GM12878 (cell line): ENCODE data around the gene SMOC1. TPM values are rescaled to one million over a fixed set of nuclear protein-coding genes. Genes with fewer than 3 reads are reported as not detected.

Experiments used
- ATAC-seq: fragments of 200-7000 bp; cut with Tn5 transposase; 3 replicates; pipeline ENCODE4 v1.9.1; 2020; ENCODE audit warnings: mild to moderate bottlenecking, moderate library complexity
- BruUV-seq: library from RNA; stranded (reverse); fragments of 400-500 nt; replicated peaks from 2 replicates; lab custom pipeline; 2021; lab: Mats Ljungman, UMichigan
- CTCF ChIA-PET: fragments of 300-600 bp; sonication (Branson Sonifier 250); formaldehyde crosslinking; extraction: SDS; loops from one replicate; lab custom pipeline; 2021; ENCODE audit warnings: inconsistent platforms; lab: Yijun Ruan, JAX
- POLR2A ChIA-PET: fragments of 350-600 bp; formaldehyde crosslinking; extraction: SDS; loops from one replicate; lab custom pipeline; 2021; ENCODE audit warnings: inconsistent platforms; lab: Charles Lee
- RAD21 ChIA-PET: fragments of 300-600 bp; sonication (Branson Sonifier 250); formaldehyde crosslinking; loops from one replicate; lab custom pipeline; 2023; ENCODE audit warnings: antibody characterized with exemption; ENCODE audit not compliant: unreplicated experiment; lab: Charles Lee
- SMC1A ChIA-PET: fragments of 300-600 bp; sonication (Branson Sonifier 250); formaldehyde crosslinking; loops from one replicate; lab custom pipeline; 2023; ENCODE audit not compliant: unreplicated experiment, uncharacterized antibody; lab: Charles Lee
- DNase-seq: peaks from one replicate; pipeline ENCODE4 v3.0.0-alpha.2; 2011; ENCODE audit warnings: low read depth, low spot score
- FAIRE-seq: peaks from 3 replicates; lab custom pipeline; 2011; peaks lifted over from hg19 to GRCh38; lab: Jason Lieb, UNC
- H2AFZ ChIP-seq: 2 replicates; pipeline ENCODE4 v1.6.0; 2011; ENCODE audit warnings: low read depth, low read length, control low read depth; ENCODE audit not compliant: control insufficient read depth
- H3K27ac ChIP-seq: 2 replicates; pipeline ENCODE4 v1.5.1; 2011; ENCODE audit warnings: control low read depth; ENCODE audit not compliant: control insufficient read depth, insufficient read depth
- H3K27me3 ChIP-seq, 2 experiments: replicated peaks in 1 of 2; 2 replicates each; pipeline versions ENCODE4 v1.6.0 to v1.6.1; 2011; ENCODE audit warnings: low read length in 1 of 2; ENCODE audit not compliant: control insufficient read depth in 2 of 2, insufficient read depth in 2 of 2
- H3K36me3 ChIP-seq, 2 experiments: 2 replicates each; pipeline ENCODE4 v1.5.1; 2011; ENCODE audit warnings: low read length in 1 of 2; ENCODE audit not compliant: control insufficient read depth in 2 of 2, insufficient read depth in 2 of 2
- H3K4me1 ChIP-seq: 2 replicates; pipeline ENCODE4 v1.6.1; 2011; ENCODE audit warnings: mild to moderate bottlenecking, low read length, moderate library complexity, mixed read lengths; ENCODE audit not compliant: control insufficient read depth, insufficient read depth
- H3K4me2 ChIP-seq: 2 replicates; pipeline ENCODE4 v1.6.0; 2011; ENCODE audit warnings: control low read depth; ENCODE audit not compliant: control insufficient read depth, insufficient read depth
- H3K4me3 ChIP-seq: fragments of 200-600 bp; sonication (generic); 2 replicates; pipeline ENCODE4 v1.5.1; 2016
- H3K79me2 ChIP-seq: 2 replicates; pipeline ENCODE4 v1.6.0; 2011; ENCODE audit warnings: low read length; ENCODE audit not compliant: control insufficient read depth, insufficient read depth
- H3K9ac ChIP-seq: 2 replicates; pipeline ENCODE4 v1.8.0; 2011; ENCODE audit warnings: low read length, control low read depth, mixed read lengths; ENCODE audit not compliant: control insufficient read depth, insufficient read depth
- H3K9me3 ChIP-seq: replicated peaks from 3 replicates; pipeline ENCODE4 v1.5.1; 2011; ENCODE audit warnings: mild to moderate bottlenecking, low read length; ENCODE audit not compliant: control insufficient read depth, insufficient read depth
- H4K20me1 ChIP-seq: 2 replicates; pipeline ENCODE4 v1.6.0; 2011; ENCODE audit not compliant: control insufficient read depth, insufficient read depth
- ASH2L ChIP-seq: fragments of 300-600, 200-600 bp; sonication (generic); IDR thresholded peaks from 2 replicates; pipeline ENCODE4 v1.6.1; 2017; ENCODE audit warnings: low read depth, mild to moderate bottlenecking, borderline replicate concordance
- BACH1 ChIP-seq: fragments of 450-650 bp; IDR thresholded peaks from 2 replicates; pipeline ENCODE4 v1.6.1; 2017; ENCODE audit warnings: mild to moderate bottlenecking, borderline replicate concordance
- CHD1 ChIP-seq: IDR thresholded peaks from 2 replicates; pipeline ENCODE4 v1.6.1; 2012; ENCODE audit warnings: low read depth, low read length, improper control_type of control experiment
- CHD4 ChIP-seq: fragments of 200-600 bp; sonication (generic); IDR thresholded peaks from 2 replicates; pipeline ENCODE4 v1.6.1; 2016; ENCODE audit warnings: mild to moderate bottlenecking
- CREB1 ChIP-seq: IDR thresholded peaks from 2 replicates; pipeline ENCODE4 v1.6.1; 2012; ENCODE audit warnings: low read depth, mild to moderate bottlenecking, inconsistent platforms
- CREM ChIP-seq: IDR thresholded peaks from 2 replicates; pipeline ENCODE4 v1.6.1; 2014; ENCODE audit warnings: antibody characterized with exemption, low read depth
- ETV6 ChIP-seq, 2 experiments: fragments of 450-650 bp in 1 of 2; IDR thresholded peaks in 1 of 2; conservative IDR thresholded peaks in 1 of 2; 2 replicates each; pipeline ENCODE4 v1.6.1; 2014; ENCODE audit warnings: antibody characterized with exemption in 1 of 2, borderline replicate concordance in 1 of 2, low read depth in 1 of 2, mild to moderate bottlenecking in 1 of 2, moderate library complexity in 1 of 2
- HDAC6 ChIP-seq: fragments of 200-600 bp; sonication (generic); IDR thresholded peaks from one replicate; pipeline ENCODE4 v1.8.0; 2017; ENCODE audit warnings: antibody characterized with exemption; ENCODE audit not compliant: unreplicated experiment
- KAT2A ChIP-seq: conservative IDR thresholded peaks from 2 replicates; pipeline ENCODE4 v1.6.1; 2011; ENCODE audit warnings: low read depth, low read length; ENCODE audit not compliant: control insufficient read depth
- NR2C1 ChIP-seq: fragments of 450-650 bp; IDR thresholded peaks from 2 replicates; pipeline ENCODE4 v1.6.1; 2017; ENCODE audit warnings: antibody characterized with exemption, mild to moderate bottlenecking, moderate library complexity
- POU2F2 ChIP-seq: IDR thresholded peaks from 3 replicates; pipeline ENCODE4 v1.6.1; 2011; ENCODE audit warnings: low read depth, mild to moderate bottlenecking, low read length, borderline replicate concordance
- RCOR1 ChIP-seq: conservative IDR thresholded peaks from 2 replicates; pipeline ENCODE4 v1.6.1; 2012; ENCODE audit warnings: low read depth, low read length, improper control_type of control experiment
- SMC3 ChIP-seq: IDR thresholded peaks from 2 replicates; pipeline ENCODE4 v1.6.1; 2011; ENCODE audit warnings: low read length, improper control_type of control experiment, borderline replicate concordance
- STAT1 ChIP-seq: fragments of 450-650 bp; conservative IDR thresholded peaks from 2 replicates; pipeline ENCODE4 v1.6.1; 2014; ENCODE audit warnings: antibody characterized with exemption, mild to moderate bottlenecking
- YY1 ChIP-seq: IDR thresholded peaks from 2 replicates; pipeline ENCODE4 v1.6.1; 2011; ENCODE audit warnings: low read depth, mild to moderate bottlenecking, low read length
- WGBS: methylation state at CpG from one replicate; pipeline ENCODE4 v1.1.6; 2016; ENCODE audit warnings: low lambda C conversion rate; ENCODE audit not compliant: insufficient replicate concordance, insufficient coverage; ENCODE audit errors: missing lambda C conversion rate; 5-methylcytosine and 5-hydroxymethylcytosine counted together
- in situ Hi-C: fragments of 300-500 bp; cut with MboI; formaldehyde crosslinking; loops from 9 replicates; pipeline ENCODE4 v1.14.3; 2018; ENCODE audit warnings: mixed read lengths
- intact Hi-C: fragments of 100-400 bp; cut with micrococcal nuclease; formaldehyde crosslinking; loops from one replicate; pipeline ENCODE4 v1.14.2; 2022; ENCODE audit not compliant: unreplicated experiment
- polyA plus RNA-seq, 11 experiments: library from polyadenylated mRNA; depleted of rRNA in 4 of 11; unstranded in 6 of 11; stranded (reverse) in 5 of 11; fragments of >200 nt; fragmentation: Nextera tagmentation in 4 of 11; fragmentation: Illumina TruSeq in 1 of 11; extraction: Ambion mirVana in 4 of 11; extraction: Trizol in 1 of 11; gene quantifications; 1 replicate in 1 of 11; 2 replicates in 10 of 11; pipeline versions ENCODE4 v1.2.1 to v1.2.3, GENCODE V29; 2011 to 2016; ENCODE audit warnings: inconsistent platforms in 2 of 11, missing spikeins in 2 of 11, low read depth in 1 of 11
- total RNA-seq, 4 experiments: library from RNA; depleted of rRNA in 3 of 4; stranded (reverse); fragments of >200 nt in 3 of 4; fragmentation: Illumina TruSeq in 1 of 4; extraction: Trizol in 1 of 4; gene quantifications; 2 replicates each; pipeline versions ENCODE4 v1.2.1 to v1.2.3, GENCODE V29; 2013 to 2021
- TF ChIP-seq, protein P1 (sequence below): fragments of 450-650 bp; formaldehyde crosslinking; IDR thresholded peaks from 2 replicates; pipeline ENCODE4 v1.4.0; 2020; ENCODE audit warnings: mild to moderate bottlenecking, moderate library complexity
- TF ChIP-seq, protein P2 (sequence below): IDR thresholded peaks from 2 replicates; pipeline ENCODE4 v1.6.1; 2011; ENCODE audit warnings: borderline replicate concordance, low read depth, mild to moderate bottlenecking, moderate library complexity, mixed read lengths, low read length; ENCODE audit not compliant: insufficient read depth; ENCODE audit errors: extremely low read length
- TF ChIP-seq, protein P3 (sequence below): IDR thresholded peaks from 2 replicates; pipeline ENCODE4 v1.6.1; 2012; ENCODE audit warnings: low read depth, low read length, improper control_type of control experiment
- TF ChIP-seq, protein P4 (sequence below): fragments of 450-650 bp; IDR thresholded peaks from 2 replicates; pipeline ENCODE4 v1.6.1; 2016; ENCODE audit warnings: mild to moderate bottlenecking

SMOC1 gene
- total and polyA plus RNA-seq, 10 of the 15 experiments (the other 5 are each of a cell fraction or from before 2014, with no cell fraction given): 0.03 to 0.26 (median 0.14) TPM; not detected in 7

DNA sequence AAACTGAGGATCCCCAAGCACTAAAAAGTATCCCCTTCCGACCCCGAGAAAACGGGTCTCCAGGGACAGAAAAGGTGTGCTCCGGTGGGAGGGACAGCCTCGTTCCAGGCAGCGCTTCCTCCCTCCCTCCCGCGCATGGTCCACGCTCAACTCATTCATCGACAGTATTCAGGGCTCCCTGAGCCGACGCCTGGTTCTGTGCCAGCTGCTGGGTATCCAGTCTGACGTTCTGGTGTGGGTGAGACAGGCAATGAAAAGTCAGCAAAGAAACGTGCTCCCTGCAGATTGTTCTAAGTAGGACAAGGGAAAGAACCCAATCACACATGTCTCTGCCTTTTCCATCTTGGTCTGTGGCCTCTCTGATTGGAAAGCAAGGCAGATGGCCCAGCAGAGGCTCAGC is 19.6 kb upstream of the SMOC1 start:
- ChIA-PET SMC1A (no interaction called here), POLR2A (no interaction called here), CTCF (no interaction called here), RAD21 (no interaction called here)
- ATAC-seq (no peak), DNase-seq (no peak), FAIRE-seq (no peak)
- Histone ChIP-seq H4K20me1 (no peaks in the 10 kb centered on the region), H3K79me2 (no peaks in the 10 kb centered on the region), H3K9ac (no peak overlapping the region), H3K9me3 (no peaks in the 10 kb centered on the region), H3K4me1 (no peaks in the 10 kb centered on the region), H3K4me3 (no peak overlapping the region), H3K27ac (no peak overlapping the region), H3K36me3 (no peaks in the 10 kb centered on the region), H2AFZ (no peak overlapping the region), H3K4me2 (no peak overlapping the region), H3K27me3 (peaks cover 8% of the 10 kb centered on the region in 2 experiments)
- intact Hi-C loops: no loop called here
- in situ Hi-C loops: no loop called here
- BruUV-seq: no TSS peak
- TF ChIP-seq HDAC6 (no peak), STAT1 (no peak), CREM (no peak), CHD1 (no peak), ETV6 (conservative IDR thresholded peaks at IDR 0.05 in 1 of 2, IDR thresholded peaks at IDR 0.05 in 1 of 2; ENCODE audit: borderline replicate concordance in 1 of 2, low read depth in 1 of 2) (no peak), CREB1 (no peak), RCOR1 (no peak), YY1 (no peak), NR2C1 (no peak), ASH2L (no peak), CHD4 (no peak), SMC3 (no peak), KAT2A (no peak), BACH1 (no peak), POU2F2 (no peak)
- TF ChIP-seq, protein P1, sequence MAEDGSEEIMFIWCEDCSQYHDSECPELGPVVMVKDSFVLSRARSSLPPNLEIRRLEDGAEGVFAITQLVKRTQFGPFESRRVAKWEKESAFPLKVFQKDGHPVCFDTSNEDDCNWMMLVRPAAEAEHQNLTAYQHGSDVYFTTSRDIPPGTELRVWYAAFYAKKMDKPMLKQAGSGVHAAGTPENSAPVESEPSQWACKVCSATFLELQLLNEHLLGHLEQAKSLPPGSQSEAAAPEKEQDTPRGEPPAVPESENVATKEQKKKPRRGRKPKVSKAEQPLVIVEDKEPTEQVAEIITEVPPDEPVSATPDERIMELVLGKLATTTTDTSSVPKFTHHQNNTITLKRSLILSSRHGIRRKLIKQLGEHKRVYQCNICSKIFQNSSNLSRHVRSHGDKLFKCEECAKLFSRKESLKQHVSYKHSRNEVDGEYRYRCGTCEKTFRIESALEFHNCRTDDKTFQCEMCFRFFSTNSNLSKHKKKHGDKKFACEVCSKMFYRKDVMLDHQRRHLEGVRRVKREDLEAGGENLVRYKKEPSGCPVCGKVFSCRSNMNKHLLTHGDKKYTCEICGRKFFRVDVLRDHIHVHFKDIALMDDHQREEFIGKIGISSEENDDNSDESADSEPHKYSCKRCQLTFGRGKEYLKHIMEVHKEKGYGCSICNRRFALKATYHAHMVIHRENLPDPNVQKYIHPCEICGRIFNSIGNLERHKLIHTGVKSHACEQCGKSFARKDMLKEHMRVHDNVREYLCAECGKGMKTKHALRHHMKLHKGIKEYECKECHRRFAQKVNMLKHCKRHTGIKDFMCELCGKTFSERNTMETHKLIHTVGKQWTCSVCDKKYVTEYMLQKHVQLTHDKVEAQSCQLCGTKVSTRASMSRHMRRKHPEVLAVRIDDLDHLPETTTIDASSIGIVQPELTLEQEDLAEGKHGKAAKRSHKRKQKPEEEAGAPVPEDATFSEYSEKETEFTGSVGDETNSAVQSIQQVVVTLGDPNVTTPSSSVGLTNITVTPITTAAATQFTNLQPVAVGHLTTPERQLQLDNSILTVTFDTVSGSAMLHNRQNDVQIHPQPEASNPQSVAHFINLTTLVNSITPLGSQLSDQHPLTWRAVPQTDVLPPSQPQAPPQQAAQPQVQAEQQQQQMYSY: no peak
- TF ChIP-seq, protein P2, sequence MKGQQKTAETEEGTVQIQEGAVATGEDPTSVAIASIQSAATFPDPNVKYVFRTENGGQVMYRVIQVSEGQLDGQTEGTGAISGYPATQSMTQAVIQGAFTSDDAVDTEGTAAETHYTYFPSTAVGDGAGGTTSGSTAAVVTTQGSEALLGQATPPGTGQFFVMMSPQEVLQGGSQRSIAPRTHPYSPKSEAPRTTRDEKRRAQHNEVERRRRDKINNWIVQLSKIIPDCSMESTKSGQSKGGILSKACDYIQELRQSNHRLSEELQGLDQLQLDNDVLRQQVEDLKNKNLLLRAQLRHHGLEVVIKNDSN: no peak
- TF ChIP-seq, protein P3, sequence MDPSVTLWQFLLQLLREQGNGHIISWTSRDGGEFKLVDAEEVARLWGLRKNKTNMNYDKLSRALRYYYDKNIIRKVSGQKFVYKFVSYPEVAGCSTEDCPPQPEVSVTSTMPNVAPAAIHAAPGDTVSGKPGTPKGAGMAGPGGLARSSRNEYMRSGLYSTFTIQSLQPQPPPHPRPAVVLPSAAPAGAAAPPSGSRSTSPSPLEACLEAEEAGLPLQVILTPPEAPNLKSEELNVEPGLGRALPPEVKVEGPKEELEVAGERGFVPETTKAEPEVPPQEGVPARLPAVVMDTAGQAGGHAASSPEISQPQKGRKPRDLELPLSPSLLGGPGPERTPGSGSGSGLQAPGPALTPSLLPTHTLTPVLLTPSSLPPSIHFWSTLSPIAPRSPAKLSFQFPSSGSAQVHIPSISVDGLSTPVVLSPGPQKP: no peak
- TF ChIP-seq, protein P4, sequence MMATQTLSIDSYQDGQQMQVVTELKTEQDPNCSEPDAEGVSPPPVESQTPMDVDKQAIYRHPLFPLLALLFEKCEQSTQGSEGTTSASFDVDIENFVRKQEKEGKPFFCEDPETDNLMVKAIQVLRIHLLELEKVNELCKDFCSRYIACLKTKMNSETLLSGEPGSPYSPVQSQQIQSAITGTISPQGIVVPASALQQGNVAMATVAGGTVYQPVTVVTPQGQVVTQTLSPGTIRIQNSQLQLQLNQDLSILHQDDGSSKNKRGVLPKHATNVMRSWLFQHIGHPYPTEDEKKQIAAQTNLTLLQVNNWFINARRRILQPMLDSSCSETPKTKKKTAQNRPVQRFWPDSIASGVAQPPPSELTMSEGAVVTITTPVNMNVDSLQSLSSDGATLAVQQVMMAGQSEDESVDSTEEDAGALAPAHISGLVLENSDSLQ: no peak
- WGBS: 54% methylated on average over 14 of the region's 14 CpGs
